Thyroid gland (tissue), 4 donors: ENCODE measurements around the gene MS4A14. TPM values are rescaled to one million over a fixed set of nuclear protein-coding genes. Genes with fewer than 3 reads are reported as not detected.

ENCODE experiments used
- DNase-seq, 2 donors: peaks; one replicate each; pipeline ENCODE4 v3.0.0-alpha.2; 2019
- H3K27ac ChIP-seq, 3 donors: fragments of 200-600 bp; sonication (generic); 1 replicate in 2 of 3; 2 replicates in 1 of 3; pipeline ENCODE4 v1.5.1; 2016 to 2019; ENCODE audit warnings: mild to moderate bottlenecking in 1 of 3, moderate library complexity in 1 of 3
- H3K27me3 ChIP-seq: fragments of 200-600 bp; sonication (generic); one replicate; pipeline ENCODE4 v1.5.1; 2019
- H3K36me3 ChIP-seq, 2 donors: fragments of 200-600 bp; sonication (generic); one replicate each; pipeline ENCODE4 v1.5.1; 2016 to 2019
- H3K4me1 ChIP-seq, 2 donors: fragments of 200-600 bp; sonication (generic); one replicate each; pipeline ENCODE4 v1.5.1; 2017 to 2019
- H3K4me3 ChIP-seq, 3 donors: fragments of 200-600 bp; sonication (generic); replicated peaks in 1 of 3; 1 replicate in 2 of 3; 2 replicates in 1 of 3; pipeline ENCODE4 v1.5.1; 2016; ENCODE audit warnings: mild to moderate bottlenecking in 1 of 3
- H3K9me3 ChIP-seq: fragments of 200-600 bp; sonication (generic); one replicate; pipeline ENCODE4 v1.5.1; 2017
- POLR2A ChIP-seq, 2 donors: fragments of 450-650 bp; IDR thresholded peaks; one replicate each; pipeline ENCODE4 v1.6.1; 2017; ENCODE audit warnings: antibody characterized with exemption in 2 of 2, mild to moderate bottlenecking in 2 of 2, moderate library complexity in 1 of 2
- WGBS, 2 donors: methylation state at CpG; one replicate each; pipeline ENCODE4 v1.1.5; 2017; 5-methylcytosine and 5-hydroxymethylcytosine counted together
- intact Hi-C: fragments of 100-400 bp; cut with DNase I; formaldehyde crosslinking; loops from one replicate; pipeline ENCODE4 v1.15.1; 2023
- total RNA-seq, 4 donors: library from RNA; depleted of rRNA; stranded (reverse); fragments of >200 nt; gene quantifications; one replicate each; pipeline ENCODE4 v1.2.3, GENCODE V29; 2016
- TF ChIP-seq, protein P1 (sequence below), 6 experiments: fragments of 200-600 bp in 3 of 6; fragments of 450-650 bp in 3 of 6; sonication (generic) in 3 of 6; IDR thresholded peaks; one replicate each; pipeline ENCODE4 v1.5.1; 2016 to 2019; ENCODE audit warnings: antibody characterized with exemption in 6 of 6, mild to moderate bottlenecking in 2 of 6, inconsistent platforms in 1 of 6, moderate library complexity in 1 of 6

Gene MS4A14, protein sequence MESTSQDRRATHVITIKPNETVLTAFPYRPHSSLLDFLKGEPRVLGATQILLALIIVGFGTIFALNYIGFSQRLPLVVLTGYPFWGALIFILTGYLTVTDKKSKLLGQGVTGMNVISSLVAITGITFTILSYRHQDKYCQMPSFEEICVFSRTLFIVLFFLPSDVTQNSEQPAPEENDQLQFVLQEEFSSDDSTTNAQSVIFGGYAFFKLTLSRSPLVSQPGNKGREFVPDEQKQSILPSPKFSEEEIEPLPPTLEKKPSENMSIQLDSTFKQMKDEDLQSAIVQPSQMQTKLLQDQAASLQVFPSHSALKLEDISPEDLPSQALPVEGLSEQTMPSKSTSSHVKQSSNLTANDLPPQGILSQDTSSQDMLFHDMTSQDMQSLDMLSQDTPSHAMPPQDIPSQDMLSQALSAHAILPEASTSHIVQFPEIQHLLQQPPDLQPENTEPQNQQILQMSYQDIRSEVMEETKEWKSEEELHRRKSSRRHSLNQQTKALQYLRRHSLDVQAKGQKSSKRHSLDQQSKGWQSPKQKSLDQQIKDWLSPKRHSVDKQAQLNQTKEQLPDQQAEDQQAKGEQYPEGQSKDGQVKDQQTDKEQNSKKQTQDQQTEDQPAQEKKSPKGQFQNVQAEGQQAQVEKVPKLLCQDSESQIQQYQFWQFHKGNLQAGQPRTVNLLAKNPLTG
- total RNA-seq = 1 to 10 TPM in 2 of 4 donors, under 1 TPM in 2; 0.49 to 1.6 (median 0.92) TPM

DNA sequence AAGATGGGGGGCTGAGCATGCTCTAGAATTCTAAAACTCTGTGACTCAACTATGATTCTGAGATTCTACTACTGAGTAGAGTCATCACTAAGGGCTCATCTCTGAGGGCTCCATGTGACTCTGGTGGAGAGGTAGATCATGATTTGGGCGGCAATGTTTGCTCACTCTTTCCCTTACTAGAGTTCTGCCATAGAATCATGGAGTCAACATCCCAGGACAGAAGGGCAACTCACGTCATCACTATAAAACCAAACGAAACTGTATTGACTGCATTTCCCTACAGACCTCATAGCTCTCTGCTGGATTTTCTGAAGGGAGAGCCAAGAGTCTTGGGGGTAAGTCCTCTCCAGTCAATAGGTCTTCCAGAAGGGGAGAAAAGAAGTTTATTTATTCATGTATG, at the start of gene MS4A14:
TSS of gene MS4A14 (plus strand) at position 78 of the 400 bp plus-strand sequence. CDS start at position 198, 120 bp downstream.
- H3K4me1 ChIP-seq = no peaks in the 10 kb centered on the region
- DNase-seq = no peak
- H3K9me3 ChIP-seq = no peaks in the 10 kb centered on the region
- intact Hi-C loops = no loop called here
- no peaks in the 10 kb centered on the region for H3K27me3 ChIP-seq
- H3K4me3 ChIP-seq = no peak within 1 kb of the TSS
- no peak within 1 kb of the TSS for H3K27ac ChIP-seq
- no peaks in the 10 kb centered on the region for H3K36me3 ChIP-seq
- no peak for TF ChIP-seq POLR2A (IDR thresholded peaks at IDR 0.05)
- TF ChIP-seq, protein P1, sequence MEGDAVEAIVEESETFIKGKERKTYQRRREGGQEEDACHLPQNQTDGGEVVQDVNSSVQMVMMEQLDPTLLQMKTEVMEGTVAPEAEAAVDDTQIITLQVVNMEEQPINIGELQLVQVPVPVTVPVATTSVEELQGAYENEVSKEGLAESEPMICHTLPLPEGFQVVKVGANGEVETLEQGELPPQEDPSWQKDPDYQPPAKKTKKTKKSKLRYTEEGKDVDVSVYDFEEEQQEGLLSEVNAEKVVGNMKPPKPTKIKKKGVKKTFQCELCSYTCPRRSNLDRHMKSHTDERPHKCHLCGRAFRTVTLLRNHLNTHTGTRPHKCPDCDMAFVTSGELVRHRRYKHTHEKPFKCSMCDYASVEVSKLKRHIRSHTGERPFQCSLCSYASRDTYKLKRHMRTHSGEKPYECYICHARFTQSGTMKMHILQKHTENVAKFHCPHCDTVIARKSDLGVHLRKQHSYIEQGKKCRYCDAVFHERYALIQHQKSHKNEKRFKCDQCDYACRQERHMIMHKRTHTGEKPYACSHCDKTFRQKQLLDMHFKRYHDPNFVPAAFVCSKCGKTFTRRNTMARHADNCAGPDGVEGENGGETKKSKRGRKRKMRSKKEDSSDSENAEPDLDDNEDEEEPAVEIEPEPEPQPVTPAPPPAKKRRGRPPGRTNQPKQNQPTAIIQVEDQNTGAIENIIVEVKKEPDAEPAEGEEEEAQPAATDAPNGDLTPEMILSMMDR (IDR thresholded peaks at IDR 0.05) = no peak
- WGBS, 2 donors = 70 to 77% methylated on average over 3 of the region's 3 CpGs

DNA sequence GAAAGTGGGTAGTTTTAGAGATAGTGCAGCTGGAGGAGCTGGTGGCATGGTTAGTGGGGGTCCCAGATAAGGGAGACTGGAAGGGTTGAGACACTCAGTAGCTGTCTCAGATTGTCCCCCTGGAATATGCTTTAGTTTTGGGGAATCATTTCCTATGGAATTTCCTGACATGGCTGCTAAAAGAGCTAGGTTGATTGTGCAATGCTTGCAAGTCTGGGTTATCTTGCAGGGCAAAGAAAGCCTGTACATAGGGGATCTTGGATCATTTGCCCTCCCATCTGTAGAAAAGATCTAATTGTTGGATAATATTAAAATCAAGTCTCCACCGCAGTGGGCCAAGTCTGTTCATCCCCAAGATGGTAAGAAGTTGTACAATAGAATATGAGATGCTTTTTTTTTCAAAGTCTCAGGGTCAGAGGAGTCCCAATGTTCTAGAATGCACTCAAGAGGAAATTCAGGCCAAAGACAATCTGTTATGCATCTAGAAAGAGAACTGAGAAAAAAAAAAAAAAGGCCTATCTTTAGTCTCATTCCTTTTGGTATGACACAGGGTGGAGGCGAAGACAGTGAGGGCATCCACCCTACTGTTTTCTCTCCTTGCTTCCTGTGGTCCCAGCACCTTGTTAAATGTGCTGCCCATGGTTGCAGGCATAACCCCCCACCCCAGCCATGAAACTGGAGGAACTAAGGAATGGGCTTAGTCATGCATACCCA, 49.0 kb upstream of the MS4A14 start:
- no peak for TF ChIP-seq POLR2A (IDR thresholded peaks at IDR 0.05)
- TF ChIP-seq, protein P1 (IDR thresholded peaks at IDR 0.05) = no peak
- Histone ChIP-seq H3K9me3 (no peaks in the 10 kb centered on the region), H3K4me3 (no peak overlapping the region), H3K27ac (no peak overlapping the region), H3K4me1 (no peaks in the 10 kb centered on the region), H3K36me3 (no peaks in the 10 kb centered on the region), H3K27me3 (no peaks in the 10 kb centered on the region)
- DNase-seq = no peak
- 91 to 92% methylated on average over 2 of the region's 2 CpGs for WGBS, 2 donors
- intact Hi-C loops = no loop called here

DNA sequence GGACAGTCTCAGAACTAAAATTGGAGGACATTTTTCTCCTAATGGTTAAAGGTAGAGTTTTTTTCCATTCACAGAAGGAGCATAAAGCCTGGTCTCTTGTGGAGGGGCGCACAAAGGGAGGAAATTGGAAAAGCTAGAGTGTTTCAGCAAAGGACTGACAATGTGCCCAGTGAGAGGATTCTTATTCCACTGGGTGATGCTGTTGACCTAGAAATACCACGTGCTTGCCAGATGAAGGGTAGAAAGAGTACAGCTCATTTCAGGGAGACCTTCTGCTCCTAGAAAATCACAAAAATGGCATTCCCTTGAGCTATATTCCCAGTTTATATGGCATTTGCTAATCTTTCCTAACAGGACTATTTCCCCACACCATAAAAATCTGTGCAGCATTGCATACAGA, 48.1 kb upstream of the MS4A14 start:
- Histone ChIP-seq H3K27ac (no peak overlapping the region), H3K4me3 (no peak overlapping the region), H3K4me1 (no peaks in the 10 kb centered on the region), H3K36me3 (no peaks in the 10 kb centered on the region), H3K9me3 (no peaks in the 10 kb centered on the region), H3K27me3 (no peaks in the 10 kb centered on the region)
- intact Hi-C loops = no loop called here
- DNase-seq = no peak
- 55 to 68% methylated on average over 2 of the region's 2 CpGs for WGBS, 2 donors
- TF ChIP-seq, protein P1 (IDR thresholded peaks at IDR 0.05) = no peak
- TF ChIP-seq POLR2A (IDR thresholded peaks at IDR 0.05) = no peak

DNA sequence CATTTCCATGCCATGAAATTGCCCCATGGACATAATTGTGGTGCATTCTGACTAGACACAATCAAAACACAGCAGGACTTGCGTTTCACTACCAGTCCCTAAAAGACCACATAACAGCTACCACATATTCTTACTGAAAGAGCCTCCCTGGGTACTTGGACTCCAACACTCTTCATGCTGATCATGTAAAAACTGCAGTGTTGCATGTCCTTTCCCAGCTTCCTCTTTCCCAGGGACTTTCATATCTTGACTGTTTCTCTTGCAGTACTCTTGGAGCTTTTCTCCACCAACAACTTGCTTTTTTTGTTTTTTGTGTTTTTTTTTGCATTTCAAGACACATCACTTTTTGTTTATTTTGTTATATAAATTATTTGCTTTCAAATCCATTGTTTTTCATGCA, 46.3 kb upstream of the MS4A14 start:
- 76 to 91% methylated on average over 1 of the region's 1 CpG for WGBS, 2 donors
- Histone ChIP-seq H3K27ac (no peak overlapping the region), H3K27me3 (no peaks in the 10 kb centered on the region), H3K36me3 (no peaks in the 10 kb centered on the region), H3K4me3 (no peak overlapping the region), H3K4me1 (no peaks in the 10 kb centered on the region), H3K9me3 (no peaks in the 10 kb centered on the region)
- DNase-seq = no peak
- no peak for TF ChIP-seq POLR2A (IDR thresholded peaks at IDR 0.05)
- TF ChIP-seq, protein P1 (IDR thresholded peaks at IDR 0.05) = no peak
- intact Hi-C loops = no loop called here
